ENCODE measurements around the gene CD9. TPM values are rescaled to one million over a fixed set of nuclear protein-coding genes. Genes with fewer than 3 reads are reported as not detected.

The CD9 gene
- total and polyA plus RNA-seq, 5 experiments from 2014 or later: 7.9 to 43.4 (median 23.4) TPM

GRCh38 chr12:6195665-6196535 lies 4.3 kb upstream of the CD9 start:
- Mint-ChIP-seq H3K4me3 (peak overlapping the region in 1 of 10 donors; percentile 2), H3K9me3 (no peaks in the 10 kb centered on the region), H3K27me3 (peaks cover 0 to 7% (median 0%) of the 10 kb centered on the region in 5 donors), H3K4me1 (peaks cover 12 to 23% (median 17%) of the 10 kb centered on the region in 4 donors), H3K27ac (peak overlapping the region in 8 of 10 donors; percentile 9 to 79 (median 46)), H3K36me3 (no peaks in the 10 kb centered on the region)
- ATAC-seq: peak; percentile 70 to 73
- POLR2A ChIA-PET: interaction anchor here (0.6 to 1.2 kb wide), 5 partner anchors 21 to 1981 kb away, joined by 3 to 5 read pairs (median 4); no protein-coding TSS in a partner anchor
- DNase-seq: peak; percentile 40 to 82 (median 68)

- H3K9me3 Mint-ChIP-seq: no peaks in the 10 kb centered on the region
- H3K36me3 Mint-ChIP-seq: no peaks in the 10 kb centered on the region
- POLR2A ChIA-PET: interaction anchor here (0.7 kb wide), 1 partner anchor 141 kb away, joined by 3 read pairs; no protein-coding TSS in a partner anchor
- H3K27me3 Mint-ChIP-seq: peaks cover 2 to 14% (median 10%) of the 10 kb centered on the region in 5 donors
- DNase-seq: no peak
- H3K27ac Mint-ChIP-seq: peak overlapping the region in 1 of 10 donors; percentile 43
- H3K4me3 Mint-ChIP-seq: peak overlapping the region in 1 of 10 donors; percentile 34
- peaks cover 15 to 39% (median 35%) of the 10 kb centered on the region in 4 donors for H3K4me1 Mint-ChIP-seq
- ATAC-seq: no peak
Observed at GRCh38 chr12:6198051-6198450, 2.1 kb upstream of the CD9 start.

- H3K27ac Mint-ChIP-seq: peak overlapping the region in 5 of 10 donors; percentile 9 to 83 (median 43)
- H3K9me3 Mint-ChIP-seq: no peaks in the 10 kb centered on the region
- H3K4me1 Mint-ChIP-seq: peaks cover 15 to 40% (median 35%) of the 10 kb centered on the region in 4 donors
- H3K4me3 Mint-ChIP-seq: peak overlapping the region in 2 of 10 donors; percentile 2 to 34
- POLR2A ChIA-PET: interaction anchor here (0.7 to 1.3 kb wide), 2 partner anchors 32 to 141 kb away, joined by 3 read pairs; no protein-coding TSS in a partner anchor
- ATAC-seq: no peak
- no peaks in the 10 kb centered on the region for H3K36me3 Mint-ChIP-seq
- H3K27me3 Mint-ChIP-seq: peaks cover 2 to 19% (median 13%) of the 10 kb centered on the region in 5 donors
- DNase-seq: no peak
Observed at GRCh38 chr12:6198556-6198955, 1.6 kb upstream of the CD9 start.

- ATAC-seq (no peak), DNase-seq (no peak)
- Mint-ChIP-seq H3K36me3 (no peaks in the 10 kb centered on the region), H3K27me3 (peaks cover 2 to 19% (median 13%) of the 10 kb centered on the region in 5 donors), H3K27ac (peak overlapping the region in 6 of 10 donors; percentile 31 to 83 (median 70)), H3K4me1 (peaks cover 15 to 40% (median 34%) of the 10 kb centered on the region in 4 donors), H3K9me3 (no peaks in the 10 kb centered on the region), H3K4me3 (peak overlapping the region; percentile 65 to 81 (median 76))
- POLR2A ChIA-PET: interaction anchor here (1.3 to 1.9 kb wide), 2 partner anchors 32 to 58 kb away, joined by 3 to 7 read pairs; no protein-coding TSS in a partner anchor
Observed at GRCh38 chr12:6198985-6199530, 1.1 kb upstream of the CD9 start.

GRCh38 chr12:6199531-6200255 lies 507 bp upstream of the CD9 start:
- H3K36me3 Mint-ChIP-seq: no peaks in the 10 kb centered on the region
- no peaks in the 10 kb centered on the region for H3K9me3 Mint-ChIP-seq
- POLR2A ChIA-PET: interaction anchor here (0.5 to 1.9 kb wide), 5 partner anchors 26 to 59 kb away, joined by 3 to 10 read pairs (median 6); no protein-coding TSS in a partner anchor
- peak overlapping the region in 8 of 10 donors; percentile 43 to 83 (median 60) for H3K27ac Mint-ChIP-seq
- H3K4me1 Mint-ChIP-seq: peaks cover 15 to 40% (median 36%) of the 10 kb centered on the region in 4 donors
- peak overlapping the region; percentile 65 to 81 (median 76) for H3K4me3 Mint-ChIP-seq
- peaks cover 3 to 19% (median 13%) of the 10 kb centered on the region in 5 donors for H3K27me3 Mint-ChIP-seq
- ATAC-seq: peak in 1 of 2 donors; percentile 43
- peak in 2 of 10 donors; percentile 9 to 14 for DNase-seq

GRCh38 chr12:6201213-6201608 lies 1.0 kb downstream of the CD9 start:
- Mint-ChIP-seq H3K36me3 (no peaks in the 10 kb centered on the region), H3K27ac (peak overlapping the region in 2 of 10 donors; percentile 58 to 67), H3K27me3 (peaks cover 3 to 25% (median 21%) of the 10 kb centered on the region in 5 donors), H3K4me3 (peak overlapping the region; percentile 65 to 84 (median 77)), H3K9me3 (no peaks in the 10 kb centered on the region), H3K4me1 (peaks cover 14 to 44% (median 36%) of the 10 kb centered on the region in 4 donors)
- DNase-seq: peak in 3 of 10 donors; percentile 7 to 24 (median 15)
- peak; percentile 37 to 54 for ATAC-seq
- POLR2A ChIA-PET: interaction anchor here (0.8 to 2.0 kb wide), 9 partner anchors 10 to 296 kb away, joined by 3 to 10 read pairs (median 4); no protein-coding TSS in a partner anchor

- H3K4me3 Mint-ChIP-seq: peak overlapping the region in 8 of 10 donors; percentile 24 to 77 (median 48)
- DNase-seq: no peak
- H3K9me3 Mint-ChIP-seq: no peaks in the 10 kb centered on the region
- H3K4me1 Mint-ChIP-seq: peaks cover 14 to 42% (median 34%) of the 10 kb centered on the region in 4 donors
- POLR2A ChIA-PET: interaction anchor here (0.9 to 2.0 kb wide), 7 partner anchors 9 to 295 kb away, joined by 3 to 10 read pairs (median 4); no protein-coding TSS in a partner anchor
- peaks cover 3 to 31% (median 21%) of the 10 kb centered on the region in 5 donors for H3K27me3 Mint-ChIP-seq
- H3K27ac Mint-ChIP-seq: peak overlapping the region in 2 of 10 donors; percentile 15 to 31
- ATAC-seq: no peak
- H3K36me3 Mint-ChIP-seq: no peaks in the 10 kb centered on the region
Observed at GRCh38 chr12:6201826-6202225, 1.6 kb downstream of the CD9 start.

GRCh38 chr12:6202304-6202703 lies 2.1 kb downstream of the CD9 start:
- Mint-ChIP-seq H3K36me3 (no peaks in the 10 kb centered on the region), H3K27ac (peak overlapping the region in 3 of 10 donors; percentile 15 to 62 (median 49)), H3K27me3 (peaks cover 3 to 36% (median 21%) of the 10 kb centered on the region in 5 donors), H3K4me3 (peak overlapping the region in 8 of 10 donors; percentile 16 to 65 (median 45)), H3K4me1 (peaks cover 14 to 42% (median 34%) of the 10 kb centered on the region in 4 donors), H3K9me3 (no peaks in the 10 kb centered on the region)
- DNase-seq: no peak
- POLR2A ChIA-PET: interaction anchor here (1.3 to 2.0 kb wide), 4 partner anchors 9 to 77 kb away, joined by 3 to 9 read pairs (median 4); no protein-coding TSS in a partner anchor
- no peak for ATAC-seq

- Mint-ChIP-seq H3K4me3 (peak overlapping the region in 2 of 10 donors; percentile 16 to 65), H3K9me3 (no peaks in the 10 kb centered on the region), H3K36me3 (no peaks in the 10 kb centered on the region), H3K4me1 (peaks cover 14 to 42% (median 34%) of the 10 kb centered on the region in 4 donors), H3K27me3 (peaks cover 3 to 38% (median 21%) of the 10 kb centered on the region in 5 donors), H3K27ac (peak overlapping the region in 1 of 10 donors; percentile 49)
- DNase-seq: no peak
- no peak for ATAC-seq
- POLR2A ChIA-PET: interaction anchor here (1.3 kb wide), 1 partner anchor 12 kb away, joined by 3 read pairs; no protein-coding TSS in a partner anchor
Observed at GRCh38 chr12:6202846-6203245, 2.6 kb downstream of the CD9 start.

GRCh38 chr12:6203601-6204000 lies 3.4 kb downstream of the CD9 start:
- ATAC-seq (no peak), DNase-seq (no peak)
- POLR2A ChIA-PET: no interaction called here
- Mint-ChIP-seq H3K36me3 (no peaks in the 10 kb centered on the region), H3K27ac (no peak overlapping the region), H3K27me3 (peaks cover 3 to 38% (median 21%) of the 10 kb centered on the region in 5 donors), H3K4me1 (peaks cover 10 to 42% (median 34%) of the 10 kb centered on the region in 4 donors), H3K4me3 (no peak overlapping the region), H3K9me3 (no peaks in the 10 kb centered on the region)

GRCh38 chr12:6204533-6205143 lies 4.4 kb downstream of the CD9 start:
- H3K4me1 Mint-ChIP-seq: peaks cover 10 to 35% (median 33%) of the 10 kb centered on the region in 4 donors
- POLR2A ChIA-PET: no interaction called here
- H3K27ac Mint-ChIP-seq: peak overlapping the region in 3 of 10 donors; percentile 12 to 43 (median 15)
- peaks cover 3 to 38% (median 21%) of the 10 kb centered on the region in 5 donors for H3K27me3 Mint-ChIP-seq
- DNase-seq: no peak
- H3K9me3 Mint-ChIP-seq: no peaks in the 10 kb centered on the region
- no peaks in the 10 kb centered on the region for H3K36me3 Mint-ChIP-seq
- H3K4me3 Mint-ChIP-seq: peak overlapping the region in 1 of 10 donors; percentile 32
- ATAC-seq: no peak

Measured in naive thymus-derived CD8-positive, alpha-beta T cell (primary cell).